ENCODE results near the gene LDLRAD3.
A peak's percentile ranks its signal among the peaks of the same experiment; 100 is the strongest.

The LDLRAD3 gene

GRCh38 chr11:36051235-36052144 is 107.6 kb downstream of the LDLRAD3 start:
- peak; percentile 26 for DNase-seq

GRCh38 chr11:36053281-36053680 is 109.4 kb downstream of the LDLRAD3 start:
- no peak for DNase-seq

- DNase-seq = no peak
Observed at GRCh38 chr11:36053862-36054261, 110.0 kb downstream of the LDLRAD3 start.

- no peak for DNase-seq
Observed at GRCh38 chr11:36054628-36055027, 110.8 kb downstream of the LDLRAD3 start.

- peak; percentile 61 for DNase-seq
Observed at GRCh38 chr11:36056160-36056751, 112.4 kb downstream of the LDLRAD3 start.

GRCh38 chr11:36057379-36058042 is 113.6 kb downstream of the LDLRAD3 start:
- no peak for DNase-seq

GRCh38 chr11:36059660-36060059 is 115.8 kb downstream of the LDLRAD3 start:
- DNase-seq = no peak

- DNase-seq = no peak
Observed at GRCh38 chr11:36060926-36061325, 117.1 kb downstream of the LDLRAD3 start.

- no peak for DNase-seq
Observed at GRCh38 chr11:36061471-36061870, 117.6 kb downstream of the LDLRAD3 start.

- DNase-seq = no peak
Observed at GRCh38 chr11:36062796-36063365, 119.0 kb downstream of the LDLRAD3 start.

- DNase-seq = no peak
Observed at GRCh38 chr11:36065436-36065835, 121.6 kb downstream of the LDLRAD3 start.

GRCh38 chr11:36066891-36067290 is 123.0 kb downstream of the LDLRAD3 start:
- DNase-seq = no peak

GRCh38 chr11:36069576-36070212 is 125.8 kb downstream of the LDLRAD3 start:
- DNase-seq = no peak

- no peak for DNase-seq
Observed at GRCh38 chr11:36070213-36070953, 126.5 kb downstream of the LDLRAD3 start.

- no peak for DNase-seq
Observed at GRCh38 chr11:36070954-36071330, 127.1 kb downstream of the LDLRAD3 start.

- no peak for DNase-seq
Observed at GRCh38 chr11:36071917-36072500, 128.1 kb downstream of the LDLRAD3 start.

- DNase-seq = peak; percentile 65
Observed at GRCh38 chr11:36073411-36074203, 129.7 kb downstream of the LDLRAD3 start.

GRCh38 chr11:36074941-36075431 is 131.1 kb downstream of the LDLRAD3 start:
- DNase-seq = no peak

GRCh38 chr11:36077368-36077767 is 133.5 kb downstream of the LDLRAD3 start:
- no peak for DNase-seq

- DNase-seq = no peak
Observed at GRCh38 chr11:36077886-36078685, 134.2 kb downstream of the LDLRAD3 start.
